SK-N-SH treated with all-trans-retinoic acid at 6 μM for 48 hours (cell line): Measurements from ENCODE around the gene TUBA4A.
"Not testable (repeated sequence)": the region's sequence is repeated elsewhere in the genome, so short reads cannot be mapped to it uniquely, and the experiment has no call there.

Experiments
- ARNTL ChIP-seq: fragments of 450-650 bp; formaldehyde crosslinking; IDR thresholded peaks from 2 replicates; pipeline ENCODE4 v1.5.0; 2020; ENCODE audit warnings: low read depth, mild to moderate bottlenecking, moderate library complexity, borderline replicate concordance
- BACH2 ChIP-seq: fragments of 250-450 bp; sonication (Bioruptor Pico); IDR thresholded peaks from 2 replicates; pipeline ENCODE4 v1.9.0; 2021; ENCODE audit warnings: mild to moderate bottlenecking, borderline replicate concordance
- CREB5 ChIP-seq: fragments of 250-450 bp; sonication (Bioruptor Pico); IDR thresholded peaks from 2 replicates; pipeline ENCODE4 v1.5.1; 2020; ENCODE audit warnings: low read depth, mild to moderate bottlenecking, moderate library complexity
- CSDC2 ChIP-seq: fragments of 250-450 bp; sonication (Bioruptor Pico); IDR thresholded peaks from 2 replicates; pipeline ENCODE4 v1.5.0; 2020; ENCODE audit warnings: mild to moderate bottlenecking, moderate library complexity
- GLIS3 ChIP-seq: fragments of 250-450 bp; sonication (Bioruptor Pico); IDR thresholded peaks from 2 replicates; pipeline ENCODE4 v1.5.0; 2020; ENCODE audit warnings: mild to moderate bottlenecking, moderate library complexity
- ISL1 ChIP-seq: fragments of 250-450 bp; sonication (Bioruptor Pico); IDR thresholded peaks from 2 replicates; pipeline ENCODE4 v2.1.2; 2022; ENCODE audit warnings: mild to moderate bottlenecking, moderate library complexity
- OSR1 ChIP-seq: fragments of 250-450 bp; sonication (Bioruptor Pico); IDR thresholded peaks from 2 replicates; pipeline ENCODE4 v1.8.0; 2022; ENCODE audit warnings: moderate library complexity, mild to moderate bottlenecking, inconsistent platforms
- PATZ1 ChIP-seq: fragments of 250-450 bp; sonication (Bioruptor Pico); IDR thresholded peaks from 2 replicates; pipeline ENCODE4 v1.8.0; 2020; ENCODE audit warnings: mild to moderate bottlenecking, moderate library complexity, borderline replicate concordance
- PPARA ChIP-seq: fragments of 250-450 bp; sonication (Bioruptor Pico); IDR thresholded peaks from 2 replicates; pipeline ENCODE4 v1.5.0; 2020; ENCODE audit warnings: mild to moderate bottlenecking, borderline replicate concordance
- RARB ChIP-seq: fragments of 250-450 bp; sonication (Bioruptor Pico); IDR thresholded peaks from 2 replicates; pipeline ENCODE4 v1.8.0; 2021; ENCODE audit warnings: mild to moderate bottlenecking, moderate library complexity
- TOX ChIP-seq: fragments of 250-450 bp; sonication (Bioruptor Pico); IDR thresholded peaks from 2 replicates; pipeline ENCODE4 v1.8.0; 2021; ENCODE audit warnings: mild to moderate bottlenecking, moderate library complexity, borderline replicate concordance
- ZC3H10 ChIP-seq: fragments of 250-450 bp; sonication (Bioruptor Pico); IDR thresholded peaks from 2 replicates; pipeline ENCODE4 v1.5.1; 2021; ENCODE audit warnings: mild to moderate bottlenecking, moderate library complexity
- ZFP3 ChIP-seq: fragments of 250-450 bp; sonication (Bioruptor Pico); IDR thresholded peaks from 2 replicates; pipeline ENCODE4 v1.5.0; 2020; ENCODE audit warnings: mild to moderate bottlenecking, moderate library complexity
- ZFP30 ChIP-seq: fragments of 450-650 bp; formaldehyde crosslinking; IDR thresholded peaks from 2 replicates; pipeline ENCODE4 v1.5.0; 2022; ENCODE audit warnings: mild to moderate bottlenecking, moderate library complexity

- not testable (repeated sequence) for TF ChIP-seq BACH2 (CRISPR knock-in tag); ZFP3 (CRISPR knock-in tag); PATZ1 (CRISPR knock-in tag); OSR1 (CRISPR knock-in tag); ZC3H10 (CRISPR knock-in tag); ARNTL (CRISPR knock-in tag); ISL1; ZFP30 (CRISPR knock-in tag); CSDC2; TOX (CRISPR knock-in tag); CREB5; PPARA (CRISPR knock-in tag); RARB (CRISPR knock-in tag); GLIS3 (CRISPR knock-in tag)
Measured at GRCh38 chr2:219200502-219201326, 53.0 kb downstream of the TUBA4A start.
